ENCODE data around the gene SLC8A3. TPM values are rescaled to one million over a fixed set of nuclear protein-coding genes. Genes with fewer than 3 reads are reported as not detected.

Gene SLC8A3
- total RNA-seq, 1 experiment from 2014 or later = not detected

DNA sequence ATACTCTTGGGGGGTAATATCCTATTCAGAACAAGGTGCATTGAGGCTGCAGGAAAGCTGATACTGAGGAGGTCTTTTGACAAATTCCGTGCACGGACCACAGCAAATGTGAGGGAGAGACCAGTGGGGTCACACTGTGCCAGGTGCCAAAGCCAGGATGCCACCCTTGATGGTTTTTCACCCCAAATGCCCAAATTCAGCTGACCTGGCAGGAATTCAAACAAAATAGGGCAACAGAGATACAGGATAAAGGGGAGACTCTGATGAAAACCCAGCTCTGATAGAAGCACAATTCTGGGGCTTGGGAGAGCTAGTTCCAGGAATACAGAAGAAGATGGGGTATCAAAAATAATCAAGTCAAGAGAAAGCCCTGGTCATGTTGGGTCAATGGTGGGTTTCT lies 55.3 kb downstream of the SLC8A3 start:
- no peak overlapping the region for H3K27ac Mint-ChIP-seq (ENCODE audit: unreplicated experiment)
- Histone ChIP-seq H3K27me3 (replicated peaks; ENCODE audit: control insufficient read depth, insufficient read depth, low read length) (no peaks in the 10 kb centered on the region), H3K4me3 (ENCODE audit: low read depth, low read length) (no peak overlapping the region), H3K9me3 (no peaks in the 10 kb centered on the region), H3K36me3 (ENCODE audit: control insufficient read depth, insufficient read depth, low read length) (no peaks in the 10 kb centered on the region), H3K4me1 (no peaks in the 10 kb centered on the region)
- no peak overlapping the region for H3K4me3 Mint-ChIP-seq (ENCODE audit: unreplicated experiment)
- TF ChIP-seq, protein P1, sequence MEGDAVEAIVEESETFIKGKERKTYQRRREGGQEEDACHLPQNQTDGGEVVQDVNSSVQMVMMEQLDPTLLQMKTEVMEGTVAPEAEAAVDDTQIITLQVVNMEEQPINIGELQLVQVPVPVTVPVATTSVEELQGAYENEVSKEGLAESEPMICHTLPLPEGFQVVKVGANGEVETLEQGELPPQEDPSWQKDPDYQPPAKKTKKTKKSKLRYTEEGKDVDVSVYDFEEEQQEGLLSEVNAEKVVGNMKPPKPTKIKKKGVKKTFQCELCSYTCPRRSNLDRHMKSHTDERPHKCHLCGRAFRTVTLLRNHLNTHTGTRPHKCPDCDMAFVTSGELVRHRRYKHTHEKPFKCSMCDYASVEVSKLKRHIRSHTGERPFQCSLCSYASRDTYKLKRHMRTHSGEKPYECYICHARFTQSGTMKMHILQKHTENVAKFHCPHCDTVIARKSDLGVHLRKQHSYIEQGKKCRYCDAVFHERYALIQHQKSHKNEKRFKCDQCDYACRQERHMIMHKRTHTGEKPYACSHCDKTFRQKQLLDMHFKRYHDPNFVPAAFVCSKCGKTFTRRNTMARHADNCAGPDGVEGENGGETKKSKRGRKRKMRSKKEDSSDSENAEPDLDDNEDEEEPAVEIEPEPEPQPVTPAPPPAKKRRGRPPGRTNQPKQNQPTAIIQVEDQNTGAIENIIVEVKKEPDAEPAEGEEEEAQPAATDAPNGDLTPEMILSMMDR (IDR thresholded peaks at IDR 0.05; ENCODE audit: insufficient read depth in 1 of 2, low read depth in 1 of 2, low read length in 1 of 2, severe bottlenecking in 1 of 2, unreplicated experiment in 1 of 2) = no peak
- BruUV-seq (replicated peaks) = no TSS peak
- CTCF ChIA-PET = no interaction called here
- H3K36me3 Mint-ChIP-seq (ENCODE audit: insufficient read depth, unreplicated experiment) = no peaks in the 10 kb centered on the region
- POLR2A ChIA-PET = no interaction called here
- DNase-seq = no peak
- H3K4me1 Mint-ChIP-seq (ENCODE audit: low read depth, unreplicated experiment) = no peaks in the 10 kb centered on the region
- intact Hi-C loops (cut with micrococcal nuclease; ENCODE audit: unreplicated experiment) = no loop called here
- no peaks in the 10 kb centered on the region for H3K9me3 Mint-ChIP-seq (ENCODE audit: unreplicated experiment)
- H3K27me3 Mint-ChIP-seq (ENCODE audit: insufficient read depth, unreplicated experiment) = peaks cover 25% of the 10 kb centered on the region

DNA sequence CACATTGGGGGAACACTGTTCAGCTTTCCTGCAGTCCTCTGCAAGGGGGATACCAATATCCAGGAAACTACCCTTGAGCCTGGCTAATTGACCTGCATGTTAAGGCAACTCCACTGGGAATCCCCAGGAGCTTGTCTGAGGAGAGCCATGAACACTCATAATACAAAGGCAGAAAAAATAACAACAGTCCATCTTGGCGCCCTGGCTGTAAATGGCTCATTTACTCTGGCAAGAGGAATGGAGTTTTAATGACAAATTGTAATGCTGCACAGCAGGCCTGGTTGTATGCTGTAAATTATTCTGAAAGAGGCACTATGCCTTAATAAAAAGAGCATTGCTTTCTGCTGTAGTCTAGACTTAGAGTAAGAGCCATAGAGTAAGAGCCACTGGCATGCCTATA lies 58.3 kb downstream of the SLC8A3 start:
- CTCF ChIA-PET = no interaction called here
- Mint-ChIP-seq H3K27me3 (ENCODE audit: insufficient read depth, unreplicated experiment) (peaks cover 23% of the 10 kb centered on the region), H3K4me1 (ENCODE audit: low read depth, unreplicated experiment) (no peaks in the 10 kb centered on the region), H3K27ac (ENCODE audit: unreplicated experiment) (no peak overlapping the region), H3K36me3 (ENCODE audit: insufficient read depth, unreplicated experiment) (no peaks in the 10 kb centered on the region), H3K4me3 (ENCODE audit: unreplicated experiment) (no peak overlapping the region), H3K9me3 (ENCODE audit: unreplicated experiment) (no peaks in the 10 kb centered on the region)
- H3K27me3 ChIP-seq (replicated peaks; ENCODE audit: control insufficient read depth, insufficient read depth, low read length) = no peaks in the 10 kb centered on the region
- POLR2A ChIA-PET = interaction anchor here (1.2 kb wide), 1 partner anchor 23 kb away, joined by 3 read pairs; no protein-coding TSS in a partner anchor
- TF ChIP-seq, protein P1 (IDR thresholded peaks at IDR 0.05; ENCODE audit: insufficient read depth in 1 of 2, low read depth in 1 of 2, low read length in 1 of 2, severe bottlenecking in 1 of 2, unreplicated experiment in 1 of 2) = no peak
- H3K9me3 ChIP-seq = no peaks in the 10 kb centered on the region
- H3K4me1 ChIP-seq = no peaks in the 10 kb centered on the region
- BruUV-seq (replicated peaks) = no TSS peak
- intact Hi-C loops (cut with micrococcal nuclease; ENCODE audit: unreplicated experiment) = no loop called here
- DNase-seq = no peak
- no peaks in the 10 kb centered on the region for H3K36me3 ChIP-seq (ENCODE audit: control insufficient read depth, insufficient read depth, low read length)
- H3K4me3 ChIP-seq (ENCODE audit: low read depth, low read length) = no peak overlapping the region

DNA sequence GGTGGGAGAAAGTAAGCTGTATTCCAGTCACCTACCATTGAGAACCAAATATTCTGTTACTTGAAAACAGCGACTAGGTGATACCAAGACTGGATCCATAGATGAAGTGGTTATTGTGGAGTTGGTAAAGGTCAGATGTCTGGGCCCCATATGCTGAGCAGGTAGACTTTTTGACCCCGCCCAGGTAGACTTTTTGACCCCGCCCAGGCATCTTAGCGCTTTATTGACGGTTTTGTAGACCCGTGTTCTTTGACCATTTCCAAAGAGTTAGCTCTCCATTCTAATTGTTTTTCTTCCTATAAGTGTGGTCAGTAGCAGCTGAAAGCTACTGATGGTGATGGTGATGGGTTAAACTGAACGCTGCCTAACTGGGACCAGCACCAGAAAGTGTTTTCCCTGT lies 61.6 kb downstream of the SLC8A3 start:
- intact Hi-C loops (cut with micrococcal nuclease; ENCODE audit: unreplicated experiment) = loop anchor here (2.0 kb wide), 1 partner anchor 14 kb away; no protein-coding TSS in a partner anchor
- BruUV-seq (replicated peaks) = no TSS peak
- H3K4me1 Mint-ChIP-seq (ENCODE audit: low read depth, unreplicated experiment) = no peaks in the 10 kb centered on the region
- no peaks in the 10 kb centered on the region for H3K9me3 ChIP-seq
- TF ChIP-seq, protein P1 (IDR thresholded peaks at IDR 0.05; ENCODE audit: insufficient read depth in 1 of 2, low read depth in 1 of 2, low read length in 1 of 2, severe bottlenecking in 1 of 2, unreplicated experiment in 1 of 2) = no peak
- no peaks in the 10 kb centered on the region for H3K27me3 ChIP-seq (replicated peaks; ENCODE audit: control insufficient read depth, insufficient read depth, low read length)
- POLR2A ChIA-PET = no interaction called here
- no peak overlapping the region for H3K4me3 ChIP-seq (ENCODE audit: low read depth, low read length)
- CTCF ChIA-PET = no interaction called here
- no peak overlapping the region for H3K27ac Mint-ChIP-seq (ENCODE audit: unreplicated experiment)
- peaks cover 24% of the 10 kb centered on the region for H3K27me3 Mint-ChIP-seq (ENCODE audit: insufficient read depth, unreplicated experiment)
- H3K36me3 Mint-ChIP-seq (ENCODE audit: insufficient read depth, unreplicated experiment) = no peaks in the 10 kb centered on the region
- DNase-seq = no peak
- no peak overlapping the region for H3K4me3 Mint-ChIP-seq (ENCODE audit: unreplicated experiment)
- no peaks in the 10 kb centered on the region for H3K36me3 ChIP-seq (ENCODE audit: control insufficient read depth, insufficient read depth, low read length)
- no peaks in the 10 kb centered on the region for H3K9me3 Mint-ChIP-seq (ENCODE audit: unreplicated experiment)
- no peaks in the 10 kb centered on the region for H3K4me1 ChIP-seq

Data from Caco-2 (cell line).